Measurements from ENCODE around the gene PHF14.

DNA sequence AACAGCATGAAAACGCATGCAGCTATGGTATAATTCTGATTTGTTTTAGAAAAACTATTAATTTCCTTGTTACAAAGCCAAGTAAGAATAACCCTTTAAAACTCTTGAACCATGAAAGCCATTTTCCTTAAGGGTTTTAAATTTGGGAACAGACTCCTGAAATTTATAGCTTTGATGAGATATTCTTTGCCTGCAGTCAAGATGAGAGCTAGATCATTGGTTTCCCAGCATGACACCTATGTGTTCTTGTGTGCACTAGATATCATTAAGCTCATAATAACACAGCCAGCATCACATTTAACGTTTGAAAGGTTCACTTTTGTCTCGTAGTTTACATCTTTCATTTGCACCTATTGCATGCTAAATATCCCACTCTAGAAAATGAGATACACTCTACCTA, 202.2 kb downstream of the PHF14 start:
- TF ChIP-seq EP300 (conservative IDR thresholded peaks at IDR 0.05; ENCODE audit: poor library complexity, severe bottlenecking): no peak
- TF ChIP-seq TAF1 (IDR thresholded peaks at IDR 0.05; ENCODE audit: low read depth): no peak
- TF ChIP-seq MXI1 (conservative IDR thresholded peaks at IDR 0.05; ENCODE audit: poor library complexity, severe bottlenecking): no peak
- TF ChIP-seq EZH2 (IDR thresholded peaks at IDR 0.05; ENCODE audit: borderline replicate concordance, insufficient read depth, low read length, poor library complexity, severe bottlenecking): no peak
- no peak for TF ChIP-seq CTCF (IDR thresholded peaks at IDR 0.05; ENCODE audit: poor library complexity, severe bottlenecking)
